ENCODE results near the gene ITGAX.

GRCh38 chr16:31420037-31420436 is 65.1 kb downstream of the ITGAX start:
- TF ChIP-seq CTCF (conservative IDR thresholded peaks at IDR 0.05; ENCODE audit: low read length): no peak
- TF ChIP-seq EZH2phosphoT487 (IDR thresholded peaks at IDR 0.05; ENCODE audit: borderline replicate concordance): no peak
